ENCODE measurements around the gene ADI1. TPM values are rescaled to one million over a fixed set of nuclear protein-coding genes. Genes with fewer than 3 reads are reported as not detected.

The ADI1 gene
- total and polyA plus RNA-seq, 10 of the 15 experiments (the other 5 are each of a cell fraction or from before 2014, with no cell fraction given): 4.4 to 78.7 (median 17.2) TPM

GRCh38 chr2:3457524-3458395 lies 61.6 kb downstream of the ADI1 start:
- intact Hi-C loops (cut with micrococcal nuclease; ENCODE audit: unreplicated experiment): no loop called here

More at GRCh38 chr2:3457524-3458395, 61.6 kb downstream of the ADI1 start:
- in situ Hi-C loops (cut with MboI): loop anchor here (25.0 kb wide), 1 partner anchor 1345 kb away; no protein-coding TSS in a partner anchor
- CTCF ChIA-PET: interaction anchor here (0.6 to 1.9 kb wide), 2 partner anchors 34 to 35 kb away, joined by 4 read pairs; no protein-coding TSS in a partner anchor
- 77% methylated on average over 28 of the region's 30 CpGs for WGBS (ENCODE audit: insufficient coverage, insufficient replicate concordance, low lambda C conversion rate, missing lambda C conversion rate)
- ATAC-seq (no peak), DNase-seq (ENCODE audit: low read depth, low spot score) (no peak), FAIRE-seq (no peak)
- POLR2A ChIA-PET: no interaction called here
- Histone ChIP-seq H3K36me3 (ENCODE audit: control insufficient read depth in 2 of 2, insufficient read depth in 2 of 2, low read length in 1 of 2) (peaks cover 8% of the 10 kb centered on the region in 2 experiments; a peak in 3 of 4 replicates), H3K27ac (ENCODE audit: control insufficient read depth, insufficient read depth) (no peak overlapping the region), H4K20me1 (ENCODE audit: control insufficient read depth, insufficient read depth) (no peaks in the 10 kb centered on the region), H2AFZ (ENCODE audit: control insufficient read depth, low read depth, low read length) (no peak overlapping the region), H3K4me1 (ENCODE audit: control insufficient read depth, insufficient read depth, low read length) (peaks cover 11% of the 10 kb centered on the region), H3K4me2 (ENCODE audit: control insufficient read depth, insufficient read depth) (no peak overlapping the region), H3K79me2 (ENCODE audit: control insufficient read depth, insufficient read depth, low read length) (no peaks in the 10 kb centered on the region), H3K9ac (ENCODE audit: control insufficient read depth, insufficient read depth, low read length) (no peak overlapping the region), H3K4me3 (no peak overlapping the region), H3K9me3 (replicated peaks; ENCODE audit: control insufficient read depth, insufficient read depth, low read length) (no peaks in the 10 kb centered on the region), H3K27me3 (replicated peaks in 1 of 2; ENCODE audit: control insufficient read depth in 2 of 2, insufficient read depth in 2 of 2, low read length in 1 of 2) (no peaks in the 10 kb centered on the region)
- BruUV-seq (replicated peaks): no TSS peak
- no peak for TF ChIP-seq ATF2 (IDR thresholded peaks at IDR 0.05; ENCODE audit: low read length)
- TF ChIP-seq PRDM15 (CRISPR knock-in tag; IDR thresholded peaks at IDR 0.05): no peak
- TF ChIP-seq STAT1 (conservative IDR thresholded peaks at IDR 0.05): no peak
- TF ChIP-seq SMAD5 (IDR thresholded peaks at IDR 0.05; ENCODE audit: low read depth): no peak
- TF ChIP-seq BHLHE40 (IDR thresholded peaks at IDR 0.05; ENCODE audit: borderline replicate concordance in 1 of 2, low read depth in 2 of 2, low read length in 1 of 2): no peak
- TF ChIP-seq LARP7 (IDR thresholded peaks at IDR 0.05): no peak
- no peak for TF ChIP-seq CHD2 (IDR thresholded peaks at IDR 0.05; ENCODE audit: borderline replicate concordance, low read depth, low read length)
- TF ChIP-seq MLLT1 (IDR thresholded peaks at IDR 0.05): no peak
- no peak for TF ChIP-seq BACH1 (IDR thresholded peaks at IDR 0.05; ENCODE audit: borderline replicate concordance)
- no peak for TF ChIP-seq ZZZ3 (IDR thresholded peaks at IDR 0.05; ENCODE audit: control insufficient read depth, insufficient read length, low read depth)
- TF ChIP-seq ZNF274 (IDR thresholded peaks at IDR 0.05; ENCODE audit: insufficient read depth, insufficient read length): no peak
- RAD21 ChIA-PET (ENCODE audit: unreplicated experiment): no interaction called here
- SMC1A ChIA-PET (ENCODE audit: uncharacterized antibody, unreplicated experiment): interaction anchor here (0.7 kb wide), 1 partner anchor 48 kb away, joined by 3 read pairs; no protein-coding TSS in a partner anchor
